Pancreas (tissue), 10 donors: Measurements from ENCODE around the gene FOXR2. TPM values are rescaled to one million over a fixed set of nuclear protein-coding genes. Genes with fewer than 3 reads are reported as not detected.

Source experiments
- ATAC-seq, 4 donors: fragments of 200-7000 bp; cut with Tn5 transposase; one replicate each; pipeline versions ENCODE4 v1.8.0 to v1.9.1; 2020; ENCODE audit warnings: mild to moderate bottlenecking in 4 of 4, moderate library complexity in 4 of 4
- DNase-seq, 6 donors: peaks; one replicate each; pipeline ENCODE4 v3.0.0-alpha.2; 2020
- FAIRE-seq: peaks from 2 replicates; lab custom pipeline; 2012; peaks lifted over from hg19 to GRCh38; lab: Jason Lieb, UNC
- H3K27ac ChIP-seq, 4 donors: fragments of 200-600 bp; sonication (generic); 1 replicate in 3 of 4; 2 replicates in 1 of 4; pipeline versions ENCODE4 v1.5.0 to v1.8.0; 2020
- H3K27me3 ChIP-seq, 4 donors: fragments of 200-600 bp; one replicate each; pipeline ENCODE4 v1.8.0; 2021
- H3K36me3 ChIP-seq, 3 donors: fragments of 200-600 bp; sonication (generic) in 1 of 3; one replicate each; pipeline versions ENCODE4 v1.5.0 to v1.8.0; 2020 to 2021
- H3K4me1 ChIP-seq, 3 donors: fragments of 200-600 bp; one replicate each; pipeline ENCODE4 v1.8.0; 2021
- H3K4me3 ChIP-seq, 4 donors: fragments of 200-600 bp; sonication (generic) in 2 of 4; one replicate each; pipeline versions ENCODE4 v1.5.0 to v1.8.0; 2020 to 2021
- H3K9me3 ChIP-seq, 4 donors: fragments of 200-600 bp; one replicate each; pipeline ENCODE4 v1.8.0; 2021
- CTCF ChIP-seq, 4 donors: fragments of 200-600 bp; sonication (generic) in 3 of 4; IDR thresholded peaks; one replicate each; pipeline versions ENCODE4 v1.5.0 to v1.8.0; 2021; ENCODE audit warnings: antibody characterized with exemption in 4 of 4
- WGBS, 2 donors: extraction: QIAGEN DNeasy Blood & Tissue Kit; methylation state at CpG; one replicate each; pipeline ENCODE4 v1.1.7; 2013; 5-methylcytosine and 5-hydroxymethylcytosine counted together
- intact Hi-C, 3 donors: fragments of 100-400 bp; cut with DNase I; formaldehyde crosslinking; loops; one replicate each; pipeline versions ENCODE4 v1.11.1 to v1.14.2; 2022
- polyA plus RNA-seq, 2 donors: library from polyadenylated mRNA; stranded (reverse); fragments of 200-250 nt; gene quantifications; one replicate each; pipeline ENCODE4 v1.2.3, GENCODE V29; 2013
- total RNA-seq, 6 donors: library from RNA; stranded (reverse); fragmentation: NEBNext Ultra II Directional in 4 of 6; extraction: Animal tissue kit (Norgen Biotek cat#: 25700) in 4 of 6; gene quantifications; one replicate each; pipeline versions ENCODE4 v1.2.1 to v1.2.4, GENCODE V29; 2021 to 2023
- donor health status: healthy with polysubstance abuse.
- donor health status: DM: no; HTN: no; CAD: no; lungs with moderate emphysema.
- donor health status: DM: no; HTN: no; CAD: no.
- donor health status: control.
- donor health status: control.
- donor health status: Bipolar disorder and iron deficiency.
- donor health status: DM: yes; HTN: yes; CAD: no.
- donor health status: DM: no; HTN: no; CAD: no.
- donor health status: DM: no; HTN: no; CAD: no.
- donor health status: DM: yes; HTN: yes; CAD: no.

FOXR2 gene
- total and polyA plus RNA-seq, 8 donors: not detected

- intact Hi-C loops: no loop called here
- no peaks in the 10 kb centered on the region for H3K36me3 ChIP-seq
- H3K27ac ChIP-seq: no peak overlapping the region
- H3K4me3 ChIP-seq: no peak overlapping the region
- peak; percentile 50 to 88 (median 71) for ATAC-seq
- WGBS, 2 donors: 17% methylated on average over 4 of the region's 4 CpGs
- H3K27me3 ChIP-seq: peaks cover 0 to 5% (median 0%) of the 10 kb centered on the region in 4 donors
- peaks cover 0 to 4% (median 0%) of the 10 kb centered on the region in 3 donors for H3K4me1 ChIP-seq
- no peaks in the 10 kb centered on the region for H3K9me3 ChIP-seq
- TF ChIP-seq CTCF (IDR thresholded peaks at IDR 0.05): no peak
- peak in 2 of 6 donors; percentile 5 to 25 for DNase-seq
- no peak for FAIRE-seq
These were observed 17.7 kb downstream of the FOXR2 start for GRCh38 chrX:55640854-55641253.

- TF ChIP-seq CTCF (IDR thresholded peaks at IDR 0.05): no peak
- H3K27me3 ChIP-seq: peaks cover 0 to 12% (median 0%) of the 10 kb centered on the region in 4 donors
- WGBS, 2 donors: 77 to 84% methylated on average over 5 of the region's 5 CpGs
- no peak overlapping the region for H3K27ac ChIP-seq
- FAIRE-seq (no peak), ATAC-seq (no peak), DNase-seq (no peak)
- intact Hi-C loops: no loop called here
- H3K36me3 ChIP-seq: no peaks in the 10 kb centered on the region
- no peak overlapping the region for H3K4me3 ChIP-seq
- H3K4me1 ChIP-seq: no peaks in the 10 kb centered on the region
- H3K9me3 ChIP-seq: no peaks in the 10 kb centered on the region
These were observed 25.2 kb downstream of the FOXR2 start for GRCh38 chrX:55648434-55648833.

GRCh38 chrX:55659931-55660330, 36.7 kb downstream of the FOXR2 start:
- Histone ChIP-seq H3K27me3 (peaks cover 0 to 3% (median 0%) of the 10 kb centered on the region in 4 donors), H3K4me3 (no peak overlapping the region), H3K4me1 (peaks cover 0 to 5% (median 0%) of the 10 kb centered on the region in 3 donors), H3K27ac (no peak overlapping the region), H3K36me3 (no peaks in the 10 kb centered on the region), H3K9me3 (no peaks in the 10 kb centered on the region)
- FAIRE-seq (no peak), ATAC-seq (no peak), DNase-seq (no peak)
- intact Hi-C loops: no loop called here
- 17 to 28% methylated on average over 2 of the region's 2 CpGs for WGBS, 2 donors
- no peak for TF ChIP-seq CTCF (IDR thresholded peaks at IDR 0.05)

- Histone ChIP-seq H3K4me3 (no peak overlapping the region), H3K4me1 (no peaks in the 10 kb centered on the region), H3K36me3 (no peaks in the 10 kb centered on the region), H3K9me3 (no peaks in the 10 kb centered on the region), H3K27me3 (peaks cover 0 to 2% (median 0%) of the 10 kb centered on the region in 4 donors), H3K27ac (no peak overlapping the region)
- FAIRE-seq (no peak), ATAC-seq (no peak), DNase-seq (no peak)
- intact Hi-C loops: no loop called here
- WGBS, 2 donors: 45 to 52% methylated on average over 3 of the region's 3 CpGs
- TF ChIP-seq CTCF (IDR thresholded peaks at IDR 0.05): no peak
These were observed 40.4 kb downstream of the FOXR2 start for GRCh38 chrX:55663584-55663983.

- no peaks in the 10 kb centered on the region for H3K9me3 ChIP-seq
- 25 to 32% methylated on average over 1 of the region's 1 CpG for WGBS, 2 donors
- no peak overlapping the region for H3K27ac ChIP-seq
- H3K27me3 ChIP-seq: peaks cover 0 to 2% (median 0%) of the 10 kb centered on the region in 4 donors
- H3K36me3 ChIP-seq: no peaks in the 10 kb centered on the region
- no peak for DNase-seq
- intact Hi-C loops: no loop called here
- no peak overlapping the region for H3K4me3 ChIP-seq
- H3K4me1 ChIP-seq: no peaks in the 10 kb centered on the region
- TF ChIP-seq CTCF (IDR thresholded peaks at IDR 0.05): no peak
- peak; percentile 51 for FAIRE-seq
- ATAC-seq: no peak
These were observed 44.9 kb downstream of the FOXR2 start for GRCh38 chrX:55668084-55668483.

Other genes starting within 250 kb of the FOXR2 start
- 10 to 100 TPM in 4 of 6 donors, 1 to 10 TPM in 2; 7.1 to 14.7 (median 10.9) TPM for gene MAGEH1, start 171.3 kb upstream of the FOXR2 start, total RNA-seq
- 10 to 100 TPM; 11.2 to 46.5 TPM for gene MAGEH1, start 171.3 kb upstream of the FOXR2 start, polyA plus RNA-seq
- 1 to 10 TPM in 5 of 6 donors, under 1 TPM in 1; 0.69 to 1.9 (median 1.3) TPM for gene USP51, start 133.6 kb upstream of the FOXR2 start, total RNA-seq
- 1 to 10 TPM in 1 of 2 donors, under 1 TPM in 1; 0.65 to 2.2 TPM for gene USP51, start 133.6 kb upstream of the FOXR2 start, polyA plus RNA-seq
- 1 to 10 TPM; 4.5 to 8.8 (median 7.0) TPM for gene RRAGB, start 94.3 kb downstream of the FOXR2 start, total RNA-seq
- gene RRAGB, start 94.3 kb downstream of the FOXR2 start, polyA plus RNA-seq: 10 to 100 TPM in 1 of 2 donors, 1 to 10 TPM in 1; 6.8 to 23.2 TPM